HG03558 (cell line): ENCODE data around the gene APBB2.

Experiments used
- ATAC-seq: cut with Tn5 transposase; IDR thresholded peaks from one replicate; pipeline ENCODE4 v1.9.1; 2021; ENCODE audit warnings: moderate number of reproducible peaks; ENCODE audit not compliant: unreplicated experiment; ENCODE audit errors: extremely low read depth

The APBB2 gene

DNA sequence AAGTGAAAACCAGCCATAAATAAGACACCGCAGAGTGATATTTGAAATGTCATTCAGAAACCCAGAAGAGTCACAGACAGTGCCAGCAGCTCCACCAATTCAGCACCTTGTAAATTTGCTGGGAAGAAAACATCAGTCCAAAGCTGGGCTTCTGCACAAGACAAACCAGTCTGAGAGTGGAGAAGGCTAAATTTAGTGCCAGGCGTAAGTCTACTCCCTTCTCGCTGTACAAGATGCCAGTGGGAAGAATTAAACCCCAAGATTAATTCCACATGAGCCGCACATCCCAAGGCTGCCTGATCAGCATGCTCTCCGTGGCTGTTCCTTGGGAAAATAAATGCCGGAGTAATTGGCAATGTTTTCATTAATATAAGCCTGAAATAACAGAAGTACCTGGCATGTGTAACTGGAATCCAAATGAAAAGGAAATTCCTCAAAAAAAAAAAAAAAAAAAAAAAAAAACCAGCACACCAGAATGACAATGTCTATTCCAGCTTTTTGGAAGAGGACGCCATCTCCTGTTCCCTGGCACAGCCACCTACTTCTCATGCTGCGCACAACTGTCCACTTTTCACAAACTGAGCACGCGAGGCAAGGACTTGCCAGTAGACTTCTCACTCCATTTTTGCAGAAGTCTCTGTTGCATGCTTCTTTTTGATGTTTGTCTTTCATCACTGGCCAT, 369.0 kb downstream of the APBB2 start:
- no peak for ATAC-seq

DNA sequence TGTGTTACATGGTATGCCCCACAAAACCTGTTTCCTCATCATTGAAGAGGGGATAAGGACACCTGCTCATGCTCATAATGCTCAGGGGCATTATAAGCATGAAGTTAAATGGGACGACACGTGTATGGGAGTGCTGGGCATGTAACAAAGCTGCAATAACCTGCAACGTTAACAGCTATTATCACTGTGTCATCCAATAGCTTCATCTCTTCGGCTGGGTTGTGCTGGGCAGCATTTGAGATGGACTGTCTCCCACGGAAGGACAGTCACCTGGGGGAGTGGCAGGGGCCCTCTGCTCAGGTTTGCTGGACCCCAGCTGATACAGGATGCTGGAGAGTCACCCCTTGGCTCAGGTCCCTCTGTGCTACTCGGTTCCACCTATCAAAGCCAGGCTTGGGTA, 370.1 kb downstream of the APBB2 start:
- ATAC-seq, result no peak

DNA sequence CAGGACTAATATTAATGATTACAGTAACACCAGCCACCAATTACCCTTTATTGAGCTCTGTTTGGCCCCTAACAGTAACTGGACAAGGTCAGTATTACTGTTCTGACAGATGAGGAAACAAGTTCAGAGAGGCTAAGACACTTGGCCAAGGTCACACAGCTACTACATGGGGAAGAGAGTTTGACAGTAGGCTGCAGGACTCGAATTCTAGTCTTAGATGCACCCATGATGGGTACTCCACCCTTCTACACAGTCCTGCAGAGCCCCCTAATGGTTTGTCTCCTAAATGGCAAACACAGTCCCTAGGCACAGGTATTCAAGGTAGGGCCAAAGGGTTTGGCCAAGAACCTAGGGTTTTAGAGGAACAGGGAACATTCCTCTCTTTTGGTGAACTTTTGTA, 370.6 kb downstream of the APBB2 start:
- ATAC-seq, result no peak

DNA sequence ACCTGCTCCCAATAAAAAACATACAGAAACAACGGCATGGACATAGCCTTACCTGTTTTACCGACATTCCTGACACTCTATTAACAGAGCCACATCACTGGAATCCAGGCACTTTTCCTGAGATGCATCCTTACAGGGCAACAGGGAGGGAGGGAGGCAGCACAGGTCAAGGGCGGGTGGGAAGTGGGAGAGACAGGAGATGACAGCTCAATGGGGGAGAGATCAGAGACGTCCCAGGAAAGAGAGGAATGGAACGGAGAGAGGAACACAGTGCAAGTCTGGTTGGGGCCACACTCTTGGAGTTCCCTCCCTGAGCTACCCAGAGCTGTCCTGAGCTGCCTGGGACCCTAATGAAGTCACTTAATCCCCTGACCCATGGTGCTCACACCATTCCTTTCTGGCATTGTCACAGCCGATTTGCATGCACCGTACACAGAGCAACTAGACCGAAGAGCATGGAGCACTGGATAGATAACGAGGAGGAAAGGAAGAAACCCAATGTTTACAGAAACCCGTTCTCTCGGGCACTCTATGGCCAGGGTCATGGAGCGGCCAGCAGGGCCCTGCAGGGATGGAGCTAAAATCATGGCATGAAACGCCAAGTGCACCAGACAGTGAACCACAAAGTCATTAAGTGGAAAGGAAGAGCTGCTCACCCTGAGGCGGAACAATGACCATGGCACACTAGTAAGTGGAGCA, 371.5 kb downstream of the APBB2 start:
- ATAC-seq, result no peak

DNA sequence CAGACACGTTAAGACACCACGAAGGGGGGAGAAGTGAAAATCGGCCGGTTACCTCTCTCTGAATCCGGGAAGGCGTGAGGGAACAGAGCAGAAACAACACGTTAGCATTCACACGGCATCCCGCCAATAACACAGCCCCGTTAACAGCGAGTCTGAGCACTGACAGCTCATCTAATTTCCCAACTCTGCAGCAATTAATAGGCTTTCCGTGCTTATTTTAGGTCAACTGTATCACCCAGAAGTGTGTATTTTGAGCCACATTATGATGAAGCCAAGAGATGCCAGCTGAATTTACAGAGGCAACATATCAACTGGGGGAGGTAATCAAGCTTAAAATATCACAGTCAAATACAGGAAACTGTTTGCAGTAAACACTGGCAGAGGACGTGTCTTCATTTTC, 372.0 kb downstream of the APBB2 start:
- no peak for ATAC-seq

DNA sequence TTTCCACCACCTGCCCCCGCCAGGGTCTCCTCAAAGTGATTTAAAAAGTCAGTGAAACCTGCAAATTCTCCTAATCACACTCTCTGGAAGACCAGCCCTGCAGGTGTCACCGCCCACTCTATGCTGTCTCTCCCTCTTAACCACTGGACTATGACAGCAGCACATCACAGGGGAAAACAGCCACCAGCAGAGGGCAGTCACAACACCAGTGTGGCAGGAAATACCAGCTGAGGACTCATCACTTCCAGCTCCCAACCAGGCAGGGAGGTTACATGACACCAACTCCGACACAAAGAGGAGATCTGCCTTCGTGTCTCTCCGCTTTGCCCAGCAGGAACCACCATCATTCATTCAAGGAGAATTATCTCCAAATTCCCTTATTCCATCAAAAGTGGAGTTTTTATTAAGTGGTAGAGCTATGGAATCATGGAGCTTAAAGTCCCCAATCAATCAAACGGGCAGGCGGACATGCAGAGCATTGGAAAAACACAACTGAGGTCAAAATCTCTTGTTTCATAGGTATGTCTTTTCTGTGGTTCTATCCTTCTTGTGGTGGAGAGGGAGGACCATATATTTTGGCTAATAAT, 373.3 kb downstream of the APBB2 start:
- ATAC-seq, result no peak

DNA sequence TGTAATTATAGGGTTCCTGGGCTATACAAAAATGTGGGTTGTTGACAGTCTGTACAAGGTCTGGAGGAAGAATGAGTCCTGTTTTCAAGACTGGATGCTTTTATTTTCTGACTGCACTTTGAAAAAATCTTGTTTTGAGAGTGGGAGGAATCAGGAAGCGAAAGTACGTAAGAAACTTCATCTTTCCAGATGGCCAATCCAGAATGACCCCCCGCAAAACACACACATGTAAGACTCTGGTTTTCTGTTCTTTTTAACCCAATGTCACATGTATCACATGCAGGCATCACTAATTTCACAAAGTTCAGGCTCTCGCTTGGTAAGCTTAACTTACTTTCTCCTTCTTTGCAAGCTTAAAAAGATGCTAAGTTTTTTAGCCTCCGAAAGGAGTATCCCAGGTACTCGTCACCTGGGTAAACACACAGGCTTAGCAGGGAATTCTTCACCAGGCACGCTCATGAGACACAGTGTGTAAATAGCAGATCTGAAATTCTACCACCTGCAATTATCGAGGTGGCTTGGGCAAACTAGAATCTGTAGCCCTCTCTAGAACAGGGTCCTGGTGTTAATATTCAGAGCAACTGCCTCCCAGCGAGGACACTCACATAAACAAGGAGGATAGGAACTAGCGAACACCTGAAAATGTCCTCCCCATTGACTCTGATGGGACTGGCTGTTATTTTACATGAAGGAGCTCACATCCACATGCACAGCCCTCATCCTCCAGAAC, 373.9 kb downstream of the APBB2 start:
- no peak for ATAC-seq

DNA sequence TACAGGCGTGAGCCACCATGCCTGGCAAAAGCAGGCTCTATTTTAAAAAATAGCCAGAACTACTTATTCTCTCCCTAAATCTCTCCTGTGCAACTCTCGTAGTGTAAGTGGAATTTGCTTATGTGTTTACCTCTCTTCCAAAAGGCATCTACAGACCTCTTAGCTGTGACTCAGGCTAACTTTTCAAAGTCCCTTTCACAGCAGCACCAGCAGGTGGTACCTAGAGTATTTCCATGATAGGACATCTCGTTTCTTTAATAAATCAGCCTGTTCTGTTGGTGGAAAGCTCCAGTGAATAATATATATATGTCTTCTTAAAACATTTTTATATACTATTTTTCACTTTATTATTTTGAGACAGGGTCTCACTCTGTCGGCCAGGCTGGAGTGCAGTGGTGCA, 375.6 kb downstream of the APBB2 start:
- no peak for ATAC-seq

DNA sequence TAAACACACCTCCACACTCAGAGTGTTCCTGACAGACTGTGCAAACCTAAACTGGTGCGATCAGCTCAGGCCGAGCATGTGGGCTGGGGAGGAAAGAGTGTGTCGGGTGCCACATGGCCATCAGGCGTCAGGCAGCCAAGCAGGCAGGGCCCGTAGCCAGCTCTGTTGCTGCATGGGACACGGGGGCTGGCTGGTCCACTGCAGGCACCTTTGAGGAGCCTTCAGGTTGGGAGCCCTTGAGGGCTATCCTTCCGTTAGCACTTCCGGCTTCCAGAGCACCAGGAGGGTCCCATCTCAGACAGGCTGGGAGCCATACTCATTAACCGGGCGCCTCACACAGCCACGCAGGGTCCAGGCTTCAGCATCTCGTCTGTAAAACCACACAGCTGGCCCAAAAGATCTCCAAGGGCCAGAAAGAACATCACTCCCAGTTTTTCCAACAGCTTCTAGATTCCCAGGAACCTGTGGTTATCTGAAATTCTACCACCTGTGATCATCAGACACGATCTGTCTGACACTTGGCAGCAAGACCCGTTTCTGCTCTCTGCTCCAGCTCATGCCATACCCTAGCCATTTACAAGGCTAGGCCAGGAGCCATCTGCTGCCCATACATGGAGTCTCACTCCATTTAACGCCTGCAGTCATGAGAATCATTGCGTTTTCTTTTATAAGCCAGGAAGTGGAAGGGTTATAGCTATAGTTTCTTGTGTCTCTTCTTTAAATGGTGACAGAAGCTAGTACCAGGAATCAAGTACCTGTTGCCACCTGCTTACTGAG, 377.1 kb downstream of the APBB2 start:
- no peak for ATAC-seq

DNA sequence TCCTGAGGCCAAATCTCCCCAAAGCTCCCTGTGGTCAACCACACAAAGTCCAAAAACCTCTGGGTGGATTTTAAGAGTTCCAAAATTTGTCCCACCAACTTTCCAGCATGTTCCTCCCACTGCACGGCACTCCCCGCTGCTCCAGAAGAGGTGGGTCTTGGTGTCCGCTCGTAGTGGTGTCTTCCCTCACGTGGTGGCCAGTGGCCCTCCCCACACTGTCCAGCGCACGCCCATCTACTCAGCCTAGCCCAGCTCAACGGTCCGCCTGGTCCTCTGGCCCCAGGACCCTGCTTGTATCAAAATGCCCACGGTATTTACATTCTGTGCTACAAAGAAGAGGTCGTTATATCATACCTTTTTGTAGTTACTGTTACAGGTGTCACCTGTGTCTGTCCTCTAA, 381.1 kb downstream of the APBB2 start:
- no peak for ATAC-seq

DNA sequence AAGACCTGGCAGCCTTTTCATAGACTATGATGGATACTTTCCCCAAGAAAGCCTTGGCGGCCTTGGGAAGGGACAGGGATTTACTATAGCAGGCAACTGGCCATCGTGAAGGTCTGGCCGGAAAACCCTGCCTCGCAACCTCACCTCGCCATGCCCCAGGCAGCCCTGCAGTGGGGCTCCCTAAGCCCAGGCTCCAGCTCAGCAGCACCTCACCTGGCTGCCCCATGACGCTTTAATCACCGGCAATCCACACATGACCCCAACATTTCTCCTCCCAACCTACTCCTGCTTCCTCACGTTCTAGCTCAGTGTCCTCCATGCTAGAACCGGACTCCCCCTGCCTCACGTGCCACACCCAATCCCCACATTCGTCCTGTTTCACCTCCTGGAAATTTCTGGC, 382.2 kb downstream of the APBB2 start:
- ATAC-seq, result no peak

DNA sequence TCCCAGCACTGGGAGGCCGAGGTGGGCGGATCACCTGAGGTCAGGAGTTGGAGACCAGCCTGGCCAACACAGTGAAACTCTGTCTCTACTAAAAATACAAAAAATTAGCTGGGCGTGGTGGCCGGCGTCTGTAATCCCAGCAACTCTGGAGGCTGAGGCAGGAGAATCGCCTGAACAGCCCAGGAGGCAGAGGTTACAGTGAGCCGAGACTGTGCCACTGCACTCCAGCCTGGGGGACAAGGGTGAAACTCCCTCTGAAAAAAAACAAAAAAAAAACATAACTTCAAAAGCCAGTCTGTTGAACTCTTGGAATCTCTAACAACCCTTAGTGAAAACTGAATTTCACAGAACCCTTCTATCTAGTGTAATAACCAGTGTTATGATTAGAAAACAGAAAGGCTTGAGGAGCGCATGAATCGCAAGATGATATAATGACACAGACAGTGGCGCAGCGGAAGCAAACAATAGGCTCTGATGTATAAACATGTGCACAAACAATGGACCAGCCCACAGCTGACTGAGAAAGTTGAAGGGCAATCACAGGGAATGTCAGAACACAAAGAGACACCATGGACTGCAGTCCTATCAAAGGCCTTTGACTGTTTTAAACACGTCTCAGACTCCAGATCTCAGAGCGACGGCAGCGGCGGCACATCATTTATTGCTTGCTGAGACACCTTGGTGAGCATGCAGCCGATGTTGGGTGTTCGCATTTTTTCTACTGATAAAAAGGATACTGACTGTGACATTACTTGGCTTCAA, 383.0 kb downstream of the APBB2 start:
- ATAC-seq, result no peak

DNA sequence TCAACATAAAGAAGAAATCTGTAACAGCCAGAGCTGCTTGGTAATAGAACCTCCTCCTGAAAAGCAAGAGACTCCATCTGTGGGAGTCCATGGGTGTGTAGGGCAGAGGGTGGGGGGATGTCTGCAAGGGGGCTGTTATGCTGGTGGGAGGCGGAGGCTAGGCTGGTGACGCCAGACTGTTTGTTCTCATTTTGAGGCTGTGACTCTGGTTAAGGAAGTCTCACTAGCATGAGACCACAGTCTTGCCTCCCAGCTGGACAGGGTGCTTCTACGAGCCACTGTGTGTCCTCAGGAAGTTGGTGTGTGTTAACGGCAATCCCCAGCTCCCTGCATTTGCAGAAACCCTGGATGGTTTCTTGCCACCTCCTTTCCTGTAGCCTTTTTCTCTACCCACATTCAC, 384.8 kb downstream of the APBB2 start:
- ATAC-seq, result no peak

DNA sequence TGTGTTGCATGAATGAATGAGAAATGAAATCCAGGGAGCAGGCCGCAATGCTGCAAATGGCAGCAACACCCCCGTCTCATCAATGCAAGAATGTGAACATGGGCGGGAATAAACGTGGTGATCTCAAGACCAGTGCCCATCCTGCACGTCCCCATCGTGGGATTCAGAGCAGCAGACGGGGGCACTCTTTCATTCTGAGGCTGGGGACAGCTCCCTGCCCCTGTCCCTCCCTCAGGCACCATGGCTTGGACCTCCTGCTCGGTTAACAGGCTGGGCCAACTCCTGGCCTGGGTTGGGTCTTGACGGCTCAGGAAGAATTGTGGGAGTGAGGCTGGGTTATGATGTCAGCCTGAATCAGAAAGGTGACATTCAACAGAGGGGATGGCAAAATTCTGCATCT, 385.7 kb downstream of the APBB2 start:
- no peak for ATAC-seq

DNA sequence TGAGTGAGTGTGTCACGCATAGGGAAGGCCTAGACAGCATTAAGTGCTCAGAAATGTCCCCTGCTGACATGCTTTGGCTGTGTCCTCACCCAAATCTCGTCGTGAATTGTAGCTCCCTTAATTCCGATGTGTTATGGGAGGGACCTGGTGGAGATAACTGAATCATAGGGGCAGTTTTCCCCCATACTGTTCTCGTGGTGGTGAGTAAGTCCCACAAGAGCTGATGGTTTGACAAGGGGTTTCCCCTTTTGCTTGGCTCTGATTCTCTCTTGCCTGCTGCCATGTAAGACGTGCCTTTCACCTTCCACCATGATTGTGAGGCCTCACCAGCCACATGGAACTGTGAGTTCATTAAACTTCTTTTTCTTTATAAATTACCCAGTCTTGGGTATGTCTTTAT, 386.6 kb downstream of the APBB2 start:
- no peak for ATAC-seq

DNA sequence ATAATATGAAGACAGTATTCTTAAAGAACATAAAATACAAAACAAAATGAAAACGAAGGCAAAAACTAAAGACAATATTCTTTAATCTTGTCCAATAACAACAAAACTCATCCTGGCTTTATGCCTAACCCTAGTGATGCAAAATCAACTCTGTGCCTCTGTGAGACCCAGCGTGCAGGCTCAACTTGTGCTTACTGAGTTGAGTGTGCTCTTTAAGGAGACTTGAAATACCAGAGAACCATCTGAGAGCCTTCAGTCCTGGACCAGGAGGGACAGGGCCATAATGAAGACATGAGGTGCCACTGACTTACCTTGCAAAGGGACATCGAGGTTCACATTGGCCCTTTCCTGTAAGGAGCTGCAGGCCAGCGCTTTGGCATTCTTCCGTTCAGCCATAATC, 387.5 kb downstream of the APBB2 start:
- ATAC-seq, result no peak

DNA sequence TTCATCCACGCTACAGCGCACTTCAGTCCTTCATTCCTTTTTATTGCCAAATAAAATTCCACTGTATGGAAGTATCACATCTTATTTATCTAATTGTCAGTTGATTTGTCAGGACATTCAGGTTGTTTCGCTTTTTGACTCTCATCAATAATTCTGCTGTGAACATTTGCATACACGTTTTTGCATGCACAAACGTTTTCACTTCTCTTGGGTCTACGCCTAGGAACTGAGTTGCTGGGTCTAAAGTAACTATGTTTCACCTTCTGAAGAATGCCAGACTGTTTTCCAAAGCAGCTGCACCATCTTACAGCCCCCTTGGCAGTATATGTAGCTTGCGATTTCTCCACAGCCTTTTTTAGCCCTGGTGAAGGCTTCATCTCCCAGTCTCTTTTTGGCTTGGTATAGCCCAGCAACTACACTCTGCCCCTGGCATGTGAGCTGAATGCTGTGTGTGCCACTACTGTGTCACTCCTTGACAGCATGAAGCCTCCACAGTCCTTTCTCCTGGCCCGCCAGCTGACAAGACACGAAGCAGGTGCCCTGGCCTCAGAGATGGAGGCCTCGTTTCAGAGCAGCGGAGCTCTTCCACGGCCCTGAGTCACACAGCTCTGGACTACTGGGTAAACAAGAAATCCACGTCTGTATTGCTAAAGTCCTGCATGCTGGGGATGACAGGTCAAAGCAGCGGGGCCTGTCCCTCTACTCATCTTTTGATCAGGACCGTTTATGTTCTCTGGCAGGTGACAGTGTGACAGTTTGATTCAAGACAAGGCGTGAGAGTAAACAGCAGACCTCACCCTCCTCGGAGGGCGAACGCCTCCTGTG, 389.1 kb downstream of the APBB2 start:
- no peak for ATAC-seq

DNA sequence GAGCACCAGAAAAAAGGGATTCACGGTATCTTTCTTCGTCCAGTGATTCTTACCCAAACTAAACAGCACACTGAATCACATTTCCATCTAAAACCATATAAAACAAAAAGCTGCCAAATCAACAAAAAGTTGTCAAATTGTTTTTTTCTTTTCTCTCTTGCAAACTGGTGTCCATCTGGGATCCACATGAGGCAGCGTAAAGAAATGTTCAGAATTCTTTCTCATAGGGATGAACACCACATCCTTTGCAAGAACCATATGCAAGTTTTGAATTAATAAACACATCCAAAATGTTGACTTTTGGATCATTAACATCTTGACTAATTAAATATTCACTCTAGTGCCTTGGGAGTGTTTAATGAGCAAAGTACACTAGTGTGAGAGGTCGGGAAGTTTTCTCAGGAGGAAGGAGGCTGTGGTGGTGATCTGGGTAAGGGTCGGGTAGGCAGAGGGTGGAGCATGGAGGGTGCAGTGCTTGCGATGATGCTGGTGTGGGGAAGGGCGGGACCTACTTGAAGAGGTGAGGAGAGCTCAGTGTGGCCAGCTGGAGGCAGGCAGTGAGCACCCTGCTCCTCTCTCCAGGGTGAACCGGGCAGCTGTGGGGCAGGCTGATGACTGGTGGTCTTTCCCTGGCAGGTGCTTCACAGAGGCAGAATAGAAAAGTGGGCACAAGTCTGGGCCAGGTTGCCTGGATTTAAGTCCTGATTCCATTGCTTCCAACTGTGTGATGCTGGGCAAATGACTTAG, 391.7 kb downstream of the APBB2 start:
- no peak for ATAC-seq
